Measurements from ENCODE around the gene PSMD9.

Gene PSMD9

DNA sequence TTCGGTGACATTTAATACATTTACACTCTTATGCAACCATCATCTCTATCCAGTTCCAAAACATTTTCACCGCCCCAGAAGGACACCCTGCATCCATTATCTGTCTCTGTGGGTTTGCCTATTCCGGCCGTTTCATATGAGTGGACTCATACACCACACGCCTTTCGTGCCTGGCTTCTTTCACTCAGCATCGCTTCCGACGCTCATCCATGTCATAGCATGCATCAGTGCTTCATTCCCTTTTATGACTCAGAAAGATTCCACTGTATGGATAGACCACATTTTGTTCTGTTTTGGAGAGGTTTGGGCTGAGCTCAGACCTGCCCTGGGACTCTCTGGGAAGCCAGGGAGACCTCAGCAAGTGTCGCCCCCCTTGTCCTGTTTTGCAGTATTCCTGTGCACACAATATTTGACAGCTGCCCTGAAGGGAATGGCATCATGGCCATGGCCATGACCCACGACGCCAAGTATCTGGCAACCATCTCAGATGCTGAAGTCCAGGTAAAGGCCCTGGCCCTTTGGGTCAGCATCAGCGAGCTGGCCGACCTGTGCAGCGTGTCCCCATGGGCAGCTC, 53.6 kb downstream of the PSMD9 start:
- H3K18ac ChIP-seq (ENCODE audit: low read length), result no peak overlapping the region
- H4K8ac ChIP-seq (ENCODE audit: low read depth, low read length), result no peak overlapping the region
- no peak overlapping the region for H3K4me2 ChIP-seq (ENCODE audit: low read length)
- H2AK5ac ChIP-seq (ENCODE audit: low read length), result no peak overlapping the region
- no peak for DNase-seq
- no peak overlapping the region for H3K27ac ChIP-seq (ENCODE audit: low read depth, low read length)
- no peak overlapping the region for H2BK15ac ChIP-seq (replicated peaks; ENCODE audit: low read depth)
- H3K79me2 ChIP-seq (ENCODE audit: control insufficient read depth, insufficient read depth, low read length), result no peaks in the 10 kb centered on the region
- H3K4me1 ChIP-seq (ENCODE audit: control insufficient read depth, low read depth, low read length), result peaks cover 2% of the 10 kb centered on the region
- H3K56ac ChIP-seq (ENCODE audit: low read length), result no peak overlapping the region
- H3K27me3 ChIP-seq (ENCODE audit: insufficient read depth, low read length, poor library complexity), result no peaks in the 10 kb centered on the region
- no peaks in the 10 kb centered on the region for H3K36me3 ChIP-seq (ENCODE audit: control insufficient read depth, insufficient read depth, low read length)
- no peak overlapping the region for H3K23ac ChIP-seq (ENCODE audit: low read length)
- no peak overlapping the region for H3K4ac ChIP-seq (ENCODE audit: low read depth, low read length)
- no peak overlapping the region for H2BK120ac ChIP-seq (ENCODE audit: low read depth, low read length)
- no peak overlapping the region for H3K9ac ChIP-seq (ENCODE audit: low read length)
- H4K5ac ChIP-seq (ENCODE audit: low read length), result no peak overlapping the region
- H3K79me1 ChIP-seq (ENCODE audit: low read length), result no peaks in the 10 kb centered on the region
- no peak overlapping the region for H2BK5ac ChIP-seq (ENCODE audit: low read length)
- no CpG with 5 or more reads among the region's 15 CpGs for WGBS (ENCODE audit: extremely low coverage, insufficient coverage, low lambda C conversion rate)
- no peak overlapping the region for H3K4me3 ChIP-seq (ENCODE audit: low read length)

- H3K79me1 ChIP-seq (ENCODE audit: low read length), result no peaks in the 10 kb centered on the region
- H3K27me3 ChIP-seq (ENCODE audit: insufficient read depth, low read length, poor library complexity), result no peaks in the 10 kb centered on the region
- no peak overlapping the region for H3K18ac ChIP-seq (ENCODE audit: low read length)
- H4K5ac ChIP-seq (ENCODE audit: low read length), result no peak overlapping the region
- DNase-seq, result no peak
- H3K79me2 ChIP-seq (ENCODE audit: control insufficient read depth, insufficient read depth, low read length), result no peaks in the 10 kb centered on the region
- H3K9ac ChIP-seq (ENCODE audit: low read length), result no peak overlapping the region
- no peak overlapping the region for H2AK5ac ChIP-seq (ENCODE audit: low read length)
- H3K56ac ChIP-seq (ENCODE audit: low read length), result no peak overlapping the region
- no peak overlapping the region for H2BK120ac ChIP-seq (ENCODE audit: low read depth, low read length)
- no peak overlapping the region for H3K27ac ChIP-seq (ENCODE audit: low read depth, low read length)
- H3K4me2 ChIP-seq (ENCODE audit: low read length), result no peak overlapping the region
- no peak overlapping the region for H3K23ac ChIP-seq (ENCODE audit: low read length)
- H3K4me3 ChIP-seq (ENCODE audit: low read length), result no peak overlapping the region
- no peak overlapping the region for H3K4ac ChIP-seq (ENCODE audit: low read depth, low read length)
- no peaks in the 10 kb centered on the region for H3K36me3 ChIP-seq (ENCODE audit: control insufficient read depth, insufficient read depth, low read length)
- H2BK5ac ChIP-seq (ENCODE audit: low read length), result no peak overlapping the region
- no peak overlapping the region for H2BK15ac ChIP-seq (replicated peaks; ENCODE audit: low read depth)
- H4K8ac ChIP-seq (ENCODE audit: low read depth, low read length), result no peak overlapping the region
- H3K4me1 ChIP-seq (ENCODE audit: control insufficient read depth, low read depth, low read length), result peaks cover 2% of the 10 kb centered on the region
Measured at GRCh38 chr12:121943926-121944325, 55.3 kb downstream of the PSMD9 start.

DNA sequence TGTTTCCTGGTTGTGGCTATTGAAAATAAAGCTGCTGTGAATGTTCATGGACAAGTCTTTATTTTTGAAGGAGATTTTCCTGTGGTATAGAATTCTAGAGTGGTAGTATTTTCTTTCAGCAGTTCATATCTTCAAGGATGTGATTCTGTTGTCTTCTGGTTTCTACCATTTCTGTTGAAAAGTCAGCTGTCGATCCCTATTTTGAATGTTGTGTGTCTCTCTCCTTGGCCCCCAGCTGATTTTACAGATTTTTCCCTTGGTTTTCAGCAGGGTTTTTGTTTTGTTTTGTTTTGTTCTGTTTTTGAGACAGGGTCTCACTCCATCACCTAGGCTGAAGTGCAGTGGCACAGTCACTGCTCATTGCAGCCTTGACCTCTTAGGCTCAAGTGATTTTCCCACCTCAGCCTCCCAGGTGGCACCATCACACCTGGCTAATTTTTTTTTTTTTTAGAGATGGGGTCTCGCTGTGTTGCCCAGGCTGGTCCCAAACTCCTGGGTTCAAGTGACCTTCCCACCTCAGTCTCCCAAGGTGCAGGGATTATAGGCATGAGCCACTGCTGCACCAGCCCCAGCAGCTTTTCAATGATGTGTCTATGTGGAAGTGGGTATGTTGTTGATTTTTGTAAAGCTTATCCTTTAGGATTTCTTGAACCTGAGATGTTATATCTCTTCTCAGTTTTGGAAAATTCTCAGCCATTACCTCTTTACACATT, 57.9 kb downstream of the PSMD9 start:
- H2BK15ac ChIP-seq (replicated peaks; ENCODE audit: low read depth), result no peak overlapping the region
- H3K36me3 ChIP-seq (ENCODE audit: control insufficient read depth, insufficient read depth, low read length), result no peaks in the 10 kb centered on the region
- H2BK5ac ChIP-seq (ENCODE audit: low read length), result no peak overlapping the region
- no peak overlapping the region for H2BK120ac ChIP-seq (ENCODE audit: low read depth, low read length)
- H3K56ac ChIP-seq (ENCODE audit: low read length), result no peak overlapping the region
- H3K4me3 ChIP-seq (ENCODE audit: low read length), result no peak overlapping the region
- H3K4ac ChIP-seq (ENCODE audit: low read depth, low read length), result no peak overlapping the region
- H3K27me3 ChIP-seq (ENCODE audit: insufficient read depth, low read length, poor library complexity), result no peaks in the 10 kb centered on the region
- H3K23ac ChIP-seq (ENCODE audit: low read length), result no peak overlapping the region
- no peaks in the 10 kb centered on the region for H3K4me1 ChIP-seq (ENCODE audit: control insufficient read depth, low read depth, low read length)
- no peak overlapping the region for H3K9ac ChIP-seq (ENCODE audit: low read length)
- no peak overlapping the region for H3K4me2 ChIP-seq (ENCODE audit: low read length)
- no CpG with 5 or more reads among the region's 2 CpGs for WGBS (ENCODE audit: extremely low coverage, insufficient coverage, low lambda C conversion rate)
- no peak overlapping the region for H2AK5ac ChIP-seq (ENCODE audit: low read length)
- H3K18ac ChIP-seq (ENCODE audit: low read length), result no peak overlapping the region
- H3K79me1 ChIP-seq (ENCODE audit: low read length), result no peaks in the 10 kb centered on the region
- no peak overlapping the region for H3K27ac ChIP-seq (ENCODE audit: low read depth, low read length)
- H3K79me2 ChIP-seq (ENCODE audit: control insufficient read depth, insufficient read depth, low read length), result no peaks in the 10 kb centered on the region
- H4K8ac ChIP-seq (ENCODE audit: low read depth, low read length), result no peak overlapping the region
- DNase-seq, result no peak
- no peak overlapping the region for H4K5ac ChIP-seq (ENCODE audit: low read length)

DNA sequence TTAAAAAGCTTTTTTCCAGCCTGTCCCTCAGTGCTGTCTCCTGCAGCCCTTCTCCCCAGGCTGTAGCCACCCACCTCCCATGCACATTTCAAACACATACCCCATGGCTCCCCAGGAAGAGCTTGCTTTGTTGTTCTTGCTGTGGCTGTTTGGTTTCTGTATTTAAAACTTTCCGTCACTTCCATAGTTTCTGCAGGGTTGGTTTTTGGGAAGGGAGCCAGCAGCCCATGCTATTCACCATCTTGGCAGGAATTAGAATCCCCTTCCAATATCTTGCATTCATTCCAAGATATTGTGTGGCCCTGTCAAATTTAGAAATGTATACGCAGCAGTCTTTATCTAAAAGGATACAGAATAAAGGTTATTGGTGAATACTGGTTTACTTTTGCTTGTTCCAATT, 59.4 kb downstream of the PSMD9 start:
- H3K9ac ChIP-seq (ENCODE audit: low read length), result no peak overlapping the region
- H3K27ac ChIP-seq (ENCODE audit: low read depth, low read length), result no peak overlapping the region
- no peak overlapping the region for H4K5ac ChIP-seq (ENCODE audit: low read length)
- DNase-seq, result no peak
- no peaks in the 10 kb centered on the region for H3K36me3 ChIP-seq (ENCODE audit: control insufficient read depth, insufficient read depth, low read length)
- H3K18ac ChIP-seq (ENCODE audit: low read length), result no peak overlapping the region
- H3K4me3 ChIP-seq (ENCODE audit: low read length), result no peak overlapping the region
- H3K56ac ChIP-seq (ENCODE audit: low read length), result no peak overlapping the region
- no peaks in the 10 kb centered on the region for H3K79me2 ChIP-seq (ENCODE audit: control insufficient read depth, insufficient read depth, low read length)
- no peak overlapping the region for H3K4ac ChIP-seq (ENCODE audit: low read depth, low read length)
- no peak overlapping the region for H2AK5ac ChIP-seq (ENCODE audit: low read length)
- no peak overlapping the region for H2BK120ac ChIP-seq (ENCODE audit: low read depth, low read length)
- no peaks in the 10 kb centered on the region for H3K27me3 ChIP-seq (ENCODE audit: insufficient read depth, low read length, poor library complexity)
- no peaks in the 10 kb centered on the region for H3K79me1 ChIP-seq (ENCODE audit: low read length)
- H2BK5ac ChIP-seq (ENCODE audit: low read length), result no peak overlapping the region
- no peak overlapping the region for H4K8ac ChIP-seq (ENCODE audit: low read depth, low read length)
- no CpG with 5 or more reads among the region's 2 CpGs for WGBS (ENCODE audit: extremely low coverage, insufficient coverage, low lambda C conversion rate)
- no peak overlapping the region for H3K23ac ChIP-seq (ENCODE audit: low read length)
- no peak overlapping the region for H3K4me2 ChIP-seq (ENCODE audit: low read length)
- no peaks in the 10 kb centered on the region for H3K4me1 ChIP-seq (ENCODE audit: control insufficient read depth, low read depth, low read length)
- H2BK15ac ChIP-seq (replicated peaks; ENCODE audit: low read depth), result no peak overlapping the region

- Histone ChIP-seq H3K36me3 (ENCODE audit: control insufficient read depth, insufficient read depth, low read length) (no peaks in the 10 kb centered on the region), H3K79me1 (ENCODE audit: low read length) (no peaks in the 10 kb centered on the region), H3K4me2 (ENCODE audit: low read length) (no peak overlapping the region), H4K8ac (ENCODE audit: low read depth, low read length) (no peak overlapping the region), H2BK15ac (replicated peaks; ENCODE audit: low read depth) (no peak overlapping the region), H4K5ac (ENCODE audit: low read length) (no peak overlapping the region), H2AK5ac (ENCODE audit: low read length) (no peak overlapping the region), H2BK120ac (ENCODE audit: low read depth, low read length) (no peak overlapping the region), H3K27ac (ENCODE audit: low read depth, low read length) (no peak overlapping the region), H3K9ac (ENCODE audit: low read length) (no peak overlapping the region), H3K4me3 (ENCODE audit: low read length) (no peak overlapping the region), H3K27me3 (ENCODE audit: insufficient read depth, low read length, poor library complexity) (no peaks in the 10 kb centered on the region), H2BK5ac (ENCODE audit: low read length) (no peak overlapping the region), H3K23ac (ENCODE audit: low read length) (no peak overlapping the region), H3K4me1 (ENCODE audit: control insufficient read depth, low read depth, low read length) (no peaks in the 10 kb centered on the region), H3K56ac (ENCODE audit: low read length) (no peak overlapping the region), H3K4ac (ENCODE audit: low read depth, low read length) (no peak overlapping the region), H3K79me2 (ENCODE audit: control insufficient read depth, insufficient read depth, low read length) (no peaks in the 10 kb centered on the region), H3K18ac (ENCODE audit: low read length) (peak overlapping the region; percentile 60)
- no CpG with 5 or more reads among the region's 4 CpGs for WGBS (ENCODE audit: extremely low coverage, insufficient coverage, low lambda C conversion rate)
- peak; percentile 15 for DNase-seq
Measured at GRCh38 chr12:121949648-121950397, 61.2 kb downstream of the PSMD9 start.
